ENCODE data around the gene PDLIM1. TPM values are rescaled to one million over a fixed set of nuclear protein-coding genes. Genes with fewer than 3 reads are reported as not detected.

The PDLIM1 gene
- total and polyA plus RNA-seq, 9 of the 15 experiments (the other 6 are each of a cell fraction or from before 2014, with no cell fraction given) = 19.8 to 164 (median 39.1) TPM

DNA sequence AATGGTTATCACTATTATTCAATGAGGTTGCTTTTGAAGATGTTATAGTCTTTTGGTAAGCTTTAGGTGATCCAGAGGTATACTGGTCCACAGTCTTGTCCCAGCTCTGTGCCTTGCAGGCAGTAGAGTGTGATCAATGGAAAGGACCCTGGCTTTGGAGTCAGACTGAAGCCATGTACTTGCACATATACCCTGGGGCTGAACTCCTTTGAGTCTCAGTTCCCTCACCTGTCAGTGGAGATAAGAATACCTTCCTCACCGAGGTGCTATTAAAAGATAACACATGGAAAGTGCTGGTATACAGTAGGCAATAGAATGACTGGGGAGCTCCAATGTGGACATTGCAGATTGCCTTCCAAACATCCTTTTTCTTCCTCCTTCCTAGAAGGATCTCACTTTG is 16.0 kb upstream of the PDLIM1 start:
- H3K9me1 ChIP-seq (ENCODE audit: control insufficient read depth, insufficient read depth, low read length) = no peaks in the 10 kb centered on the region
- ATAC-seq (no peak), FAIRE-seq (no peak), DNase-seq (ENCODE audit: extremely low read depth in 1 of 4, low spot score in 3 of 4) (no peak)
- H3K9ac ChIP-seq (ENCODE audit: insufficient read depth in 1 of 2, low read depth in 2 of 2, low read length in 2 of 2) = no peak overlapping the region
- ChIA-PET CTCF (ENCODE audit: low intra/inter-chr PET ratio) (no interaction called here), POLR2A (no interaction called here)
- intact Hi-C loops (cut with micrococcal nuclease) (no loop called here), in situ Hi-C loops (cut with MboI) (no loop called here)
- H3K4me1 ChIP-seq (replicated peaks in 1 of 2; ENCODE audit: control insufficient read depth in 2 of 2, insufficient read depth in 2 of 2, low read length in 2 of 2) = peaks cover 22 to 61% of the 10 kb centered on the region in 2 experiments
- H3K27ac ChIP-seq (ENCODE audit: extremely low read depth, low read depth, low read length) = no peak overlapping the region
- H2AFZ ChIP-seq (ENCODE audit: low read depth, low read length) = no peak overlapping the region
- no peak overlapping the region for H3K4me3 ChIP-seq
- no peaks in the 10 kb centered on the region for H3K9me3 ChIP-seq (replicated peaks; ENCODE audit: control insufficient read depth, insufficient read depth, low read depth, low read length)
- TF ChIP-seq ZKSCAN8 (CRISPR knock-in tag; IDR thresholded peaks at IDR 0.05) (0 out of 2 replicates have a peak, but pooled peaks have one; percentile 38), ETV1 (tag; conservative IDR thresholded peaks at IDR 0.05; ENCODE audit: low read depth) (no peak)
- no peaks in the 10 kb centered on the region for H4K20me1 ChIP-seq (replicated peaks; ENCODE audit: control insufficient read depth, insufficient read depth, low read length)
- 0% methylated on average over 1 of the region's 1 CpG for WGBS (ENCODE audit: insufficient coverage, low coverage, missing lambda C conversion rate)
- H3K4me2 ChIP-seq (ENCODE audit: insufficient read depth, low read length) = no peak overlapping the region
- H3K79me2 ChIP-seq (ENCODE audit: control insufficient read depth, insufficient read depth, low read length) = no peaks in the 10 kb centered on the region
- BruUV-seq (replicated peaks) = no TSS peak
- no peaks in the 10 kb centered on the region for H3K36me3 ChIP-seq (ENCODE audit: control insufficient read depth, insufficient read depth, low read length)
- no peaks in the 10 kb centered on the region for H3K27me3 ChIP-seq (ENCODE audit: control insufficient read depth in 2 of 2, insufficient read depth in 2 of 2, low read length in 2 of 2)

DNA sequence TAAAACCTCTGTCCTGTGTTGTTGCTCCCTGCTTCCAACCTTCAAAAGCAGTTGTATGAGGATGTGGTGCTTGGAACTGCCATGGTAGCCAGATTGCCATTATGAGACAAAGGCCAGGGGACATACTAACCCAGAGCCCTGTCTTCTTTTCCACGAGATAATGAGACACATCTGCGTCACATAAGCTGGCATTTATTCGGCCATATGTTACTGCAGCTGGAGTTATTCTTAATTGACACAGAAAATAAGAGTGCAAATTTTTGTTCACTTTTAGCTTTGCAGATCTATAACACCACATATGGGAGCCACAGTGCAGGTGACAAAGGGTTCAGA is 15.5 kb upstream of the PDLIM1 start:
- CTCF ChIA-PET (ENCODE audit: low intra/inter-chr PET ratio) = no interaction called here
- BruUV-seq (replicated peaks) = no TSS peak
- Histone ChIP-seq H3K9ac (ENCODE audit: insufficient read depth in 1 of 2, low read depth in 2 of 2, low read length in 2 of 2) (no peak overlapping the region), H3K4me1 (replicated peaks in 1 of 2; ENCODE audit: control insufficient read depth in 2 of 2, insufficient read depth in 2 of 2, low read length in 2 of 2) (peaks cover 22 to 58% of the 10 kb centered on the region in 2 experiments), H3K79me2 (ENCODE audit: control insufficient read depth, insufficient read depth, low read length) (no peaks in the 10 kb centered on the region), H2AFZ (ENCODE audit: low read depth, low read length) (no peak overlapping the region), H3K4me2 (ENCODE audit: insufficient read depth, low read length) (no peak overlapping the region), H4K20me1 (replicated peaks; ENCODE audit: control insufficient read depth, insufficient read depth, low read length) (no peaks in the 10 kb centered on the region), H3K9me1 (ENCODE audit: control insufficient read depth, insufficient read depth, low read length) (no peaks in the 10 kb centered on the region), H3K9me3 (replicated peaks; ENCODE audit: control insufficient read depth, insufficient read depth, low read depth, low read length) (no peaks in the 10 kb centered on the region), H3K27me3 (ENCODE audit: control insufficient read depth in 2 of 2, insufficient read depth in 2 of 2, low read length in 2 of 2) (no peaks in the 10 kb centered on the region), H3K4me3 (no peak overlapping the region), H3K27ac (ENCODE audit: extremely low read depth, low read depth, low read length) (no peak overlapping the region; the same call in 2 of the 3 replicates), H3K36me3 (ENCODE audit: control insufficient read depth, insufficient read depth, low read length) (no peaks in the 10 kb centered on the region)
- no peak for DNase-seq (ENCODE audit: extremely low read depth in 1 of 4, low spot score in 3 of 4)
- intact Hi-C loops (cut with micrococcal nuclease) = no loop called here
- in situ Hi-C loops (cut with MboI) = no loop called here
- no peak for FAIRE-seq
- POLR2A ChIA-PET = no interaction called here
- TF ChIP-seq, protein P1, sequence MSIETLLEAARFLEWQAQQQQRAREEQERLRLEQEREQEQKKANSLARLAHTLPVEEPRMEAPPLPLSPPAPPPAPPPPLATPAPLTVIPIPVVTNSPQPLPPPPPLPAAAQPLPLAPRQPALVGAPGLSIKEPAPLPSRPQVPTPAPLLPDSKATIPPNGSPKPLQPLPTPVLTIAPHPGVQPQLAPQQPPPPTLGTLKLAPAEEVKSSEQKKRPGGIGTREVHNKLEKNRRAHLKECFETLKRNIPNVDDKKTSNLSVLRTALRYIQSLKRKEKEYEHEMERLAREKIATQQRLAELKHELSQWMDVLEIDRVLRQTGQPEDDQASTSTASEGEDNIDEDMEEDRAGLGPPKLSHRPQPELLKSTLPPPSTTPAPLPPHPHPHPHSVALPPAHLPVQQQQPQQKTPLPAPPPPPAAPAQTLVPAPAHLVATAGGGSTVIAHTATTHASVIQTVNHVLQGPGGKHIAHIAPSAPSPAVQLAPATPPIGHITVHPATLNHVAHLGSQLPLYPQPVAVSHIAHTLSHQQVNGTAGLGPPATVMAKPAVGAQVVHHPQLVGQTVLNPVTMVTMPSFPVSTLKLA (conservative IDR thresholded peaks at IDR 0.05) = no peak
- TF ChIP-seq RFX1 (IDR thresholded peaks at IDR 0.05) (no peak), ZNF586 (CRISPR knock-in tag; conservative IDR thresholded peaks at IDR 0.05) (no peak), CHD1 (IDR thresholded peaks at IDR 0.05; ENCODE audit: low read length) (no peak), ZC3H8 (IDR thresholded peaks at IDR 0.05) (no peak), TRIM28 (IDR thresholded peaks at IDR 0.05) (no peak), ATF1 (CRISPR knock-in tag; IDR thresholded peaks at IDR 0.05) (no peak), ATF1 (tag; IDR thresholded peaks at IDR 0.05) (no peak), L3MBTL2 (IDR thresholded peaks at IDR 0.05) (no peak), POLR2B (IDR thresholded peaks at IDR 0.05; ENCODE audit: low read depth, partially characterized antibody) (no peak), NFE2L1 (tag; IDR thresholded peaks at IDR 0.05; ENCODE audit: borderline replicate concordance, low read depth) (no peak)
- TF ChIP-seq, protein P2, sequence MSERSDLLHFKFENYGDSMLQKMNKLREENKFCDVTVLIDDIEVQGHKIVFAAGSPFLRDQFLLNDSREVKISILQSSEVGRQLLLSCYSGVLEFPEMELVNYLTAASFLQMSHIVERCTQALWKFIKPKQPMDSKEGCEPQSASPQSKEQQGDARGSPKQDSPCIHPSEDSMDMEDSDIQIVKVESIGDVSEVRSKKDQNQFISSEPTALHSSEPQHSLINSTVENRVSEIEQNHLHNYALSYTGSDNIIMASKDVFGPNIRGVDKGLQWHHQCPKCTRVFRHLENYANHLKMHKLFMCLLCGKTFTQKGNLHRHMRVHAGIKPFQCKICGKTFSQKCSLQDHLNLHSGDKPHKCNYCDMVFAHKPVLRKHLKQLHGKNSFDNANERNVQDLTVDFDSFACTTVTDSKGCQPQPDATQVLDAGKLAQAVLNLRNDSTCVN (CRISPR knock-in tag; IDR thresholded peaks at IDR 0.05) = no peak
- WGBS (ENCODE audit: insufficient coverage, low coverage, missing lambda C conversion rate) = 71% methylated on average over 3 of the region's 3 CpGs
- no peak for ATAC-seq

Data from K562 (cell line).